Psoas muscle (tissue), 8 donors: ENCODE data around the gene NUP93. TPM values are rescaled to one million over a fixed set of nuclear protein-coding genes. Genes with fewer than 3 reads are reported as not detected.

Experiments used
- ATAC-seq, 4 donors: fragments of 200-7000 bp; cut with Tn5 transposase; one replicate each; pipeline ENCODE4 v1.9.1; 2020; ENCODE audit warnings: moderate library complexity in 3 of 4, mild to moderate bottlenecking in 2 of 4
- DNase-seq, 2 donors: peaks; one replicate each; pipeline ENCODE4 v3.0.0-alpha.2; 2020
- H3K27ac ChIP-seq: fragments of 200-600 bp; one replicate; pipeline ENCODE4 v1.8.0; 2022
- H3K27me3 ChIP-seq, 3 donors: fragments of 200-600 bp in 1 of 3; one replicate each; pipeline versions ENCODE4 v1.6.1 to v1.8.0; 2013 to 2022; ENCODE audit warnings: low read length in 2 of 3, mild to moderate bottlenecking in 2 of 3, moderate library complexity in 1 of 3; ENCODE audit not compliant: insufficient read depth in 3 of 3
- H3K36me3 ChIP-seq, 2 donors: fragments of 200-600 bp in 1 of 2; one replicate each; pipeline versions ENCODE4 v1.6.1 to v1.8.0; 2013 to 2022; ENCODE audit warnings: low read depth in 1 of 2, mild to moderate bottlenecking in 1 of 2, moderate library complexity in 1 of 2; ENCODE audit not compliant: insufficient read depth in 1 of 2
- H3K4me1 ChIP-seq: fragments of 200-600 bp; one replicate; pipeline ENCODE4 v1.8.0; 2022
- H3K4me3 ChIP-seq: fragments of 200-600 bp; one replicate; pipeline ENCODE4 v1.8.0; 2022; ENCODE audit warnings: mild to moderate bottlenecking
- H3K9me3 ChIP-seq: fragments of 200-600 bp; one replicate; pipeline ENCODE4 v1.8.0; 2022
- CTCF ChIP-seq: fragments of 200-600 bp; IDR thresholded peaks from one replicate; pipeline ENCODE4 v1.8.0; 2022; ENCODE audit warnings: antibody characterized with exemption
- WGBS, 3 donors: extraction: QIAGEN DNeasy Blood & Tissue Kit; methylation state at CpG; one replicate each; pipeline versions ENCODE4 v1.1.6 to v1.1.7; 2013; 5-methylcytosine and 5-hydroxymethylcytosine counted together
- intact Hi-C, 2 donors: fragments of 100-400 bp; cut with DNase I; formaldehyde crosslinking; loops; one replicate each; pipeline versions ENCODE4 v1.11.0 to v1.14.2; 2022
- polyA plus RNA-seq, 3 donors: library from polyadenylated mRNA; stranded (reverse); fragments of 200-250 nt; gene quantifications; one replicate each; pipeline ENCODE4 v1.2.3, GENCODE V29; 2013
- total RNA-seq, 4 donors: library from RNA; stranded (reverse); fragmentation: NEBNext Ultra II Directional in 2 of 4; extraction: Animal tissue kit (Norgen Biotek cat#: 25700) in 2 of 4; gene quantifications; one replicate each; pipeline versions ENCODE4 v1.2.1 to v1.2.4, GENCODE V29; 2021 to 2023
- donor health status: healthy with polysubstance abuse.
- donor health status: DM: no; HTN: no; CAD: no; lungs with moderate emphysema.
- donor health status: Bipolar disorder and iron deficiency.
- donor health status: healthy.
- donor health status: DM: yes; HTN: yes; CAD: no.
- donor health status: DM: no; HTN: no; CAD: no.
- donor health status: DM: no; HTN: no; CAD: no.
- donor health status: DM: yes; HTN: yes; CAD: no.

The NUP93 gene
- total and polyA plus RNA-seq, 7 donors = 16.5 to 44.3 (median 25.5) TPM

- no peak for ATAC-seq
- TF ChIP-seq CTCF = no peak
- no peak overlapping the region for H3K27ac ChIP-seq
Measured at GRCh38 chr16:56748826-56749225, 18.9 kb downstream of the NUP93 start.

GRCh38 chr16:56749672-56750491 is 20.0 kb downstream of the NUP93 start:
- no peak for ATAC-seq
- intact Hi-C loops = no loop called here
- WGBS, 3 donors = 72 to 78% (median 74%) methylated on average over 3 of the region's 3 CpGs

More at GRCh38 chr16:56748826-56749225, 18.9 kb downstream of the NUP93 start:
- Histone ChIP-seq H3K4me1 (peaks cover 9% of the 10 kb centered on the region), H3K27me3 (no peaks in the 10 kb centered on the region), H3K4me3 (no peak overlapping the region), H3K36me3 (peaks cover 0 to 6% of the 10 kb centered on the region in 2 donors), H3K9me3 (no peaks in the 10 kb centered on the region)
- no peak for DNase-seq
- intact Hi-C loops = no loop called here
- 53 to 76% (median 54%) methylated on average over 3 of the region's 3 CpGs for WGBS, 3 donors

GRCh38 chr16:56753410-56753809 is 23.5 kb downstream of the NUP93 start:
- no peak for TF ChIP-seq CTCF
- ATAC-seq = no peak
- no peaks in the 10 kb centered on the region for H3K4me1 ChIP-seq
- H3K4me3 ChIP-seq = no peak overlapping the region
- H3K9me3 ChIP-seq = no peaks in the 10 kb centered on the region
- no peak overlapping the region for H3K27ac ChIP-seq
- peaks cover 0 to 8% of the 10 kb centered on the region in 2 donors for H3K36me3 ChIP-seq
- intact Hi-C loops = no loop called here
- no peaks in the 10 kb centered on the region for H3K27me3 ChIP-seq
- no peak for DNase-seq

More at GRCh38 chr16:56749672-56750491, 20.0 kb downstream of the NUP93 start:
- Histone ChIP-seq H3K4me3 (no peak overlapping the region), H3K27me3 (no peaks in the 10 kb centered on the region), H3K9me3 (no peaks in the 10 kb centered on the region), H3K4me1 (peaks cover under 1% of the 10 kb centered on the region), H3K27ac (no peak overlapping the region), H3K36me3 (peaks cover 0 to 6% of the 10 kb centered on the region in 2 donors)
- TF ChIP-seq CTCF = no peak
- DNase-seq = no peak

- no peak for TF ChIP-seq CTCF
- H3K27me3 ChIP-seq = no peaks in the 10 kb centered on the region
- no peak overlapping the region for H3K27ac ChIP-seq
- H3K36me3 ChIP-seq = peaks cover 0 to 19% of the 10 kb centered on the region in 2 donors
- DNase-seq (no peak), ATAC-seq (no peak)
- H3K9me3 ChIP-seq = no peaks in the 10 kb centered on the region
- H3K4me3 ChIP-seq = no peak overlapping the region
- H3K4me1 ChIP-seq = no peaks in the 10 kb centered on the region
- intact Hi-C loops = no loop called here
Measured at GRCh38 chr16:56755038-56755437, 25.1 kb downstream of the NUP93 start.

- intact Hi-C loops = no loop called here
- no peak overlapping the region for H3K4me3 ChIP-seq
- H3K9me3 ChIP-seq = no peaks in the 10 kb centered on the region
- no peaks in the 10 kb centered on the region for H3K27me3 ChIP-seq
- ATAC-seq (no peak), DNase-seq (no peak)
- 85 to 94% (median 90%) methylated on average over 3 of the region's 3 CpGs for WGBS, 3 donors
- peaks cover 2 to 24% of the 10 kb centered on the region in 2 donors for H3K36me3 ChIP-seq
- no peak overlapping the region for H3K27ac ChIP-seq
- H3K4me1 ChIP-seq = no peaks in the 10 kb centered on the region
- no peak for TF ChIP-seq CTCF
Measured at GRCh38 chr16:56758432-56758831, 28.5 kb downstream of the NUP93 start.
